T follicular helper cell (primary cell): ENCODE data around the gene OR4F6.
"Not testable (repeated sequence)": the region's sequence is repeated elsewhere in the genome, so short reads cannot be mapped to it uniquely, and the experiment has no call there.

Experiments used
- DNase-seq: peaks from one replicate; pipeline ENCODE4 v3.0.0-alpha.2; 2020; ENCODE audit warnings: low read depth
- total RNA-seq, 2 experiments: gene quantifications; one replicate each; lab custom pipeline; 2026; lab: John Stamatoyannopoulos, UW

OR4F6 gene, protein sequence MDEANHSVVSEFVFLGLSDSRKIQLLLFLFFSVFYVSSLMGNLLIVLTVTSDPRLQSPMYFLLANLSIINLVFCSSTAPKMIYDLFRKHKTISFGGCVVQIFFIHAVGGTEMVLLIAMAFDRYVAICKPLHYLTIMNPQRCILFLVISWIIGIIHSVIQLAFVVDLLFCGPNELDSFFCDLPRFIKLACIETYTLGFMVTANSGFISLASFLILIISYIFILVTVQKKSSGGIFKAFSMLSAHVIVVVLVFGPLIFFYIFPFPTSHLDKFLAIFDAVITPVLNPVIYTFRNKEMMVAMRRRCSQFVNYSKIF
- 0 reads per million in 2 experiments for total RNA-seq

DNA sequence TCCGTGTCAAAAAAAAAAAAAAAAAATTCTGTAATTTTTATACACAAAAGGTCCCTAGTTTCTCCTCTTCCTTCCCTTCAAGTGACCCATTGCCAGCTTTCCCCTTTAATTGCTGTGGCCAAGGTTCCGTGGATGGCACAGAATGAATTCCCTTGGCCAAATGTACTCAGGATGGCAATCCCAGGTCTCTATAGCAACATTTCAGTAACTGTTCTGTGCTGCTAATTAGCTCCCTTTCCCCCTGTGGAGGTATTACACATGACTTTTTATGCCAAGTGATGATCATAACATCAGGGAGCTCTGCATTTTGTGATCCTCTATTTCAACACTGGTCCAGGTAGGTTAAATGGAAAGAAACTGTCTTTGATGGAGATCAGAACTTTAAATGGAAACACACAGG lies at the start of gene OR4F6:
TSS of gene OR4F6 (plus strand) at position 301 of the 400 bp plus-strand sequence. CDS start 2,211 bp downstream, outside the sequence.
- no peak for DNase-seq

DNA sequence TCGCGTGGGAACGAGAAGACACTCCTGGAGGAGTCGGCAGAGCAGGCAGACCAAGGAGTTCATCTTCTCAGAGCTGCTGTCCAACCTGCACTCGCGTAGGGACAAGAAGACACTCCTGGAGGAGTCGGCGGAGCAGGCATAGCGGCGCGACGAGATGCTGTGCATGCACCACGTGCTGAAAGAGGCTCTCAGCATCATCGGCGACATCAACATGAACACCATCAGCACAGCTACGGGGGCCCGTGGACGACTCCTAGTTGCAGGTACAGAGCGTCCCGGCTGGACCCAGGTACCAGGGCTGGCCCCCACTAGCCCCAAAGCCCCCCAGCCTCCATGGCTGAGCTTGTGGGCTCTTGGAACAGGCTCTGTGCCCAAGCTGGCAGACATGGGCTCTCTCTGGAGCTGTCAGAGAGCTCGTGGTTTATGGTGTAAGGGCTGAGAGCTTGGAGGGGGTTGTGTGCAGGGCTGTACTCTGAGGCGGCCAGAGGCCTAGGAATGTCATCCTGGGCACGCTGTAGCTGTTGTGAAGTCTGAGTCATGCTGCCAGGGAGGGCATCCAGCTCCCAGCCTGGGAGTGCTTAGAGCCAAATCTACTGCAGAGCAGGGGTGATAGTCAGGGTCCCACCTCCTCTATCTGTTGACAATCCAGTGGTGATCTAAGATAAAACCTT lies 38.5 kb upstream of the OR4F6 start:
- DNase-seq = not testable (repeated sequence)

DNA sequence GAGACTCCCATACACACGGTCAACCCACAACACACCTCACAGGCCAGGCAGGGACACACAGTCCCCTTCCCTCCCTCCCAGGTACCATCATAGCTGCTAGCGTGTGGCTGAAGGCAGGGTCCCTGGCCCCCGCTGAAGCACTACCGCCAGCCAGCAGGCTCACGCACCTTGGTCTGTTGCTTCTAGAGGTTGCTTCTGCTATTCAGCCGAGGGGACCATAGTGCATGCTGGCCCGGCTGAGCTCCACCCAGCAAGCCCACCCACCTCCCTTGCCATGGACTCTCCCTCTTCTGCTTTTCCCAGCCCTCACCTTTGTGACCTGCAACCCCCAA lies 38.0 kb upstream of the OR4F6 start:
- not testable (repeated sequence) for DNase-seq

DNA sequence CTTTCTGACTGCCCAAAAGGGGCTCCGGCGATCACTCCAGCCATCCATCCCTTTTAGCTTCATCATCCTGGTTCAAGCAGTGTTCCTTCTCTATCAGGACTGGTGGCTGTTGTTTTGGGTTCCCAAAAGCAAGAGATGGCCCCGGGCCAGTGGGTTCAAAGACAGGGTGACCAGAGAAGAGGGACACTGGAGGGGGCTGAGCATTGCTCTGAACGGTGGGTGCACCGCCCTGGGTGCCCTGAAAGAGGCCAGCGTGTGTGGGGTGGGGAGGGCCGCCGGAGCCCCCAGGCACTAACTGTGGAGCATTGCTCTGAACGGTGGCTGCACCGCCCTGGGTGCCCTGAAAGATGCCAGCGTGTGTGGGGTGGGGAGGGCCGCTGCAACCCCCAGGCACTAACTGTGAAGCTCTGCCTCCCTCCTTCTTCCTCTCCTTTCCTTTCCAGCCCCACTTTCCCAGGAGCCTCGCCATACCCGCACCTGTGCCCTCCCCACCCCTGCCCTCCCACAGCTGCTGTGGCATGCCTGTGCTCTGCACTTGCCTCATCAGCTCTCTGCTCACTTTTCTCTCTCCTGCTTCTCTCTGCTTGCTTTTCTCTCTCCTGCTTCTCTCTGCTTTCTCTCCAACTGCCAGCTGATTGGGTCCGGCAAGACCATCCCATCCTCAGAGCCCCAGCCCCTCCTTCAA lies 37.4 kb upstream of the OR4F6 start:
- DNase-seq = no peak

DNA sequence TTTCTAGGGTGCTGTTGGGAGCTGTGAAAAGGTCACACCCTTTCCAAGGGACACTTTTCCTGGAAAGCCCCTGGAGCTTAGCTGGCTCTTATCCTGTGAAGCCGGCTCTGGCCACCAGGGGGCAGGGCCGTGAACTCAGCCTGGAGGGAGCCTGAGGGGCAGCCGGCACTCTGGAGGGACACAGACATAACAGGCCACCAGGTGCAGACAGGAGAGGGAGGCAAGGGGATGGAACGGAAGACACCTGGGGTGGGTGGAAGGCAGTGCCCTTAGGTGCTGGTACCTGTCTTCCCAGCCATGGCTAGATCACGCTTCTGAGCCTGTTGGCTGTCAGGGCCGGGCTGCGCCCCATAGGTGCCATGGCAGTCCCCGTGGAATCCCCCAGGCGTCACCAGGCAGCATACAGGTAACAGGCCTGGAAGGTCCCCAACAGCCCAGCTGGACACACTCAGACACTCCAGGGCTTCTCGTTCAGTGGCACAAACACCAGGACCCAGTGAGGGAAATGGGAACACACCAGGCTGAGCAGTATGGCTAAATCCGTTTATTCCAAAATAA lies 36.1 kb upstream of the OR4F6 start:
- not testable (repeated sequence) for DNase-seq

DNA sequence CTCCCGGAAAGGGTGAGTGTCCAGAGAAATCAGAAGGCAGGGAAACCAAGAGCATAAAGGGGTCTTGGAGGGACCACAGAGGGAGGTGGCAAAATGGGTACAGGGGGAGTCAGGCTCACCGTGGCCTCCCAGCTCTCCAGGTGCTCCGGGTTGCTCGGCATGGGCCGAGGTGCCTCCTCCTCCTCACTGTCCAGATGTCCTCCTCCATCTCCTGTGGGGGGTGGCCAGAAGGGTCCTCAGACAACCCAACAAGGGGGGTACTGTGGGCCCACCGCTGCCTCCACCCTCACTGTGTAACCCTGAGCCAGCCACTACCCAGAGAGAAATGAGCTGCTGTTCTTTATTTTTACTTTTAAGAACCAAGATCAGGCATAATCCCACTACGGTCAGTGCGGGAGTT lies 30.4 kb upstream of the OR4F6 start:
- DNase-seq = no peak

DNA sequence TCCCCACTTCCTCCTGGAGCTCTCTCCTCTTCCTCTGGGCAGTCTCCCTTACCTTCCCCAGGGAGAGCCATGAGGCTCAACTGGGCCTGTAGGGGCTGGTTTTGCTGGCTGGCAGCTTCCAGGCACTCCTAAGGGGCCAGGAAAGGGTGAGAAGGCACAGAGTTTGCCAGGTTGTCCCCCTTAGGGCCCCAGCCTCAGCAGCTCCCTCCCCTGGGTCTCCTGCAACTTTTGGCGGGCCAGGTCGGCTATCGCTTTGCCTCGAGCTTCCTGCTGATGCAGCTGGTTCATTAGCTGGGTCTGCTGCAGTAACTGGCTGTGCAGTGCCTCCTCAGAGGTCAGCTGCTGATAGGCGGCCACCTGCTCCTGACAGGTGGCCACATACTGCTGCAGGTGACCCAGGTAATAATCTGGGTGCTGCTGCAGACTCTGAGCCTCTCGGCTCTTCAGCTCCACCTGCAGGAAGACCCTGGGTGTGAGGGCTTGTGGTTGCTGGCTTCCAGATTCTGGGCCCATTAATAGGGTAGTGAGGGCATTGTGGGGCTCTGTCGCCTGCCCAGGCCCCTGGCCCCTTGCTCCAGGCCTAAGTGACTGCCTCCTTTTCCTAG lies 29.7 kb upstream of the OR4F6 start:
- DNase-seq = no peak

DNA sequence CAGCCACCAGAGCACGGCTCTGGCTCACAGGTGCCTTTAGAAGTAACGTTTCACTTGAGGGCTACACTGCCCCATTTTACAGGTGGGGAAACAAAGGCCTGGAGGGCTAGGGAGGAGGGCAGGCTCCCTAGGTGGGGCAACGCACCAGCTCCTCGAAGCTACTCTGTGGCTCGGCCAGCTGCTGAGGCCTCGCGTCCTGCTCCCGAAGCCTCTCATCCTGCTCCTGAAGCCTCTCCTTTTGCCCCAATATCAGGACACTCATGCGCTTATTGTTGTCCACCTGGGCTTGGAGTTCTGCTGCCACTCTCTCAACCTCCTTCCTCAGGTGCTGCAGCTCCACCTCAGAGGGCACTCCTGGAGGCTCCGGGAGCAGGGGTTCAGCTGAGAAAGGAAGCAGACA lies 28.2 kb upstream of the OR4F6 start:
- DNase-seq = no peak

DNA sequence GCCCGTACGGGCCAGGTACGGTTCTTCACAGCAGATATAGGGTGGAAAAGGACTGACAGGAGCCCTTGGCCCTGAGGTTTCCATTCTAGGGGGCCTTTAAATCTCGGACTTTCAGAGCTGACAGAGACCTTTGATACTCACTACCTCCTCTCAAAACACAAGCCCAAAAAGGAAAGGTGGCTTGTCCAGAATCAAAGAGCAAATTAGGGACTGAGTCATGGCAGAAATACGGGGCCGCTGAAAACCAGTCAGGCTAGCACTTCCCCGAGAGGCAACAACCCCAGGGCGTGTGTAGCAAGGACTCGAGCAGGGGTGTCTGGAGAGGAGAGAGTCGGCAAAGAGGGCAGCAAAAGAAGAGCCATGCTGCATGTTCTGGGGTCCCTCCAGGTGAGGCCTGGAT lies 24.7 kb upstream of the OR4F6 start:
- DNase-seq = not testable (repeated sequence)

DNA sequence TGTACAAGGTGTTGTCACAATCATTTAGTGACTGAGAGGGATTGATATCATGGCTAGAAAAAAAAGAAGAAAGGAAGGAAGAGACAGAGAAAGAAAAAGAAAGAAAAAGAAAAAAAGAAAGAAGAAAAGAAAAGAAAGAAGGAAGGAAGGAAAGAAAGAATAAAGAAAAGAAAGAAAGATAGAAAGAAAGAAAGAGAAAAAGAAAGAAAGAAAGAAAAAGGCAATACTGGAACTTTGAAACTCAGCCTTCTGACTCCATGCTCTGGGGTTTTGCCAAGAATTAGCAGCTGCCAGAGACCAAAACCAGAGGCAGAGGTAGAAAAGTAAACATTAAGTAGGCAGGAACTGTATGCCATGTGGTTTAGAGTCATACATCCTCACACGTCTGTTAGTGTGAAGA lies 23.1 kb upstream of the OR4F6 start:
- DNase-seq = not testable (repeated sequence)

DNA sequence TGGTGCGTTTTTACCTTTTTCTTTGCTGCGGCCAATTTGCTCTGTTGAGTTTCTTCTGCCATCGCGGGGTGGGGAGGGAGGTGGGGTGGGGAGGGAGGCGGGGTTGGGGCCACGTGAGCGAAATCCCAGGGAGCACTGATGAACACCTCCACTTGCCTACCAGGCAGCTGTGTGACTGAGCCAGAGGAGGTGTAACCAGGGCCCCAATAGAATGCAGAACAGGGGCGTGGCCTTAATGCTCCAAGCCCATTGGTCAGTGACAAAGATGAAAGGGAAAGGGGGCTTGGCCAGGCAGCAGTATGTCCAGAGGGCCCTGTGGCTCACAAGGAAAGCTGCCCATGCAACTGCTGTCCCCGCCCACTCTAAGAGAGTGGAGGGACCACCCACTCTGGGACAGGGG lies 21.4 kb upstream of the OR4F6 start:
- no peak for DNase-seq

DNA sequence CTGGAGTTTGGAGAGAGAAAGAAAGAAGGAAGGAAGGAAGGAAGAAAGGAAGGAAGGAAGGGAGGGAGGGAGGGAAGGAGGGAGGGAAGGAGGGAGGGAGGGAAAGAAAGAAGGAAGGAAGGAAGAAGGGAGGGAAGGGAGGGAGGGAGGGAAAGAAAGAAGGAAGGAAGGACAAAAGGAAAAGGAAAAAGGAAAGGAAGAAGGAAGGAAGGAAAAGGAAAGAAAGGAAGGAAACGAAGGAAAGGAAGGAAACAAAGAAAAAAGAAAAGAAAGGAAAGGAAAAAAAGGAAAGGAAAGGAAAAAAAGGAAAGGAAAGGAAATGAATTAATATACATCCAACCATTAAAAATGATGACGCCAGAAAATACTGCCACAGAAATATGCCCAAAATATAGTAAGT lies 18.7 kb upstream of the OR4F6 start:
- no peak for DNase-seq

DNA sequence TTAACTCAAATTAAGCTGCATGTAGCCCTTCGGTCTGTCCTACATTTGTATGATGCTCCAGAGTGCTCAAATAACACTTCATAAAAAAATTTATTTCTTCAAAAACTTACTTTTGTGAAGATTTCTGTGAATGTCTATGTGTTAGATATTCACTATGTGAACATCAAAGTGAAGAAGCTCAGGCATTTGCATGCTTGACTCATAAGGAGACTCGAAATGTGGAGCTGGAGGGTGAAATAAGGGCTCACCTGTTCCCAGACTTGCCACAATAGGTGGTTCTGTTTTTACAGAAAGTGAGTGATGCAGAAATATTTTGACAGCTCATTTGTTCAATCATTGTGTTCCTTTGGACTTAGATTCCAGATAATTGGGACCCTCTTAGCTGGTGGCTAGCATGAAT lies 16.9 kb upstream of the OR4F6 start:
- DNase-seq = not testable (repeated sequence)

DNA sequence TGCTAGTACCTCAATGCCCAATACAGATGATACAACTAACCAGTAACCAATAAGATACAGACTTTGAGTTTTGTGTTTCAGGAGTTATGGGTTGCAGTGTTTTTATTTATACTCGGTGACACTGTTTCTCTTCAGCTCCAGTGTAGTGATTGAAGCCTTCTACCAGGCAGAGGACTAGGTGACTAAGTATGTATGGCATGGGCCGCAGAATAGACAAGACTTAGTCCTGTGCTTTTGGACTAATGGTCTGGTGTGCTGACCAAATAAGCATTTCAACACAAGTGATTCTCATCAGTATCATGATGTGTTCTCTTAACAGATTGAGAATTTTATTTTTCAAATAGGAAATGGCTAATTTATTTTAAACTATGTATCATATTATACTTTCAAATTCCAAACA lies 15.3 kb upstream of the OR4F6 start:
- DNase-seq = not testable (repeated sequence)

DNA sequence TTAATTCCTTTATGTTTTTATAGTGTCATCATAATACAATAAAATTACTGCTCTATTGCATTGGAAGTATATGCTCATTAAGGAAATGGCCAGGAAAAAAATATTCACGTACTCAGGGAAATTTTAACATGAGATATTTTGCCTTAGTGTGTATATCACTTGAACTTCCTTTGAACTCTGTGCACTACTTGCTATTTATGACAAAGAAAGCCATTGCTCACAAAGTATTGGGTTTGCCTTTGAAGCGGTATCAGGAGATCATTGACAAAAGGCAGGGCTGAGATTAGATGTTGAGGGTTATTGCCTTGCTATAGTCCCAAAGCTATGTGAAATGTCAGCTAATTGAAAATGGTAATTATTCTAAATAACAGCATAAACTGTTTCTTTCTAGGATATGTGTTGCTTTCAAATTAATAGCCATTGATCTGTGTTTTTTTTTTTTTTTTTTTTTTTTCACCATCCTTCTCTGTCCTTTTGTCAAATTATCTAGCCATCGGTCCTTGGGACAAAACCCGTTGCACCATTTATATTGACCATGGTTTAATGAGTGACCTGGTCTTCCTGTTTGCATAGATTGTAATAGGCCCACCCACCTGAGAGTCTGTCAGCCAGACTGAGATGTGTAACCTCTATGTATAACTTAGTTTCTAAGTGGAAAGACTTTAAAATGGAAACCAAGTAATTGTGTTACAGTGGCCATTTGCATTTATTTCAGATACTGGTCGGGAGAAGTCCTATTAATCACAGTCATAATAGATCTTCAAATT lies 14.6 kb upstream of the OR4F6 start:
- not testable (repeated sequence) for DNase-seq

DNA sequence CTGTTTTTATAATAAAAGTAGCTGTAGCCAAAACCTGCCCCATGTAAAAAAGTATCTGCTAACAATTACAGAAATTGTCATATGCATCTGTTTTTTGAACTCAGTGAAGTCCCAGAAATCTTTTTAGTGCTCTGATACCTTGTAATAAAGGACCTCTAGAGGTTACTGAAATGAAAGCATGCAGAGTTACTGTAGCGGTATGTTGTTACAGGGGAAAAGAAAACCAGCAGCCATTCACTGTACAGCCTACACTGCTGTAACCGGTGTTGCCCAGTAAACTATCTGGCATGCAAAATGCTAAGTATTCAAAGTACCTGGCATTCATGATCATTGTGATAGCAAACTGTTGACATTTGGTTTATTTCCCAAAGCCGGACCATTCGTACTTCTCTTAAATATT lies 12.6 kb upstream of the OR4F6 start:
- not testable (repeated sequence) for DNase-seq

DNA sequence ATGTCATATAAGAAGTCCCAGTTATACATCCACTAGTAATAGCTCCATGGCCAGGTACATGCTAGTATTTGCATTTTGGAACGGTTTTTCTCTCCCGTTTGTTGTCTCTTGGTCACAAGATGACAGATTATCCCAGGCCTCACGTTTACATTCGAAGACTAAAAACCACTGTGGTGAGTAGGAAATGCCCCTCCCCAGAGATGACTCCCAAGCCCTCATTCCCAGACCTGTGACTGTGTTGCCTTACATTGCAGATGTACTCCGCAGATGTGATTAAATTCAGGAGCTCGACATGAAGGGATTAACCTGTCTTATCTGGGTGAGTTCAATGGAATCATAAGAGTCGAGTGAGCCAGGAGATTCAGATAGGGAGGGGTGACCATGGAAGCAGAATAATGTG lies 9.3 kb upstream of the OR4F6 start:
- not testable (repeated sequence) for DNase-seq

DNA sequence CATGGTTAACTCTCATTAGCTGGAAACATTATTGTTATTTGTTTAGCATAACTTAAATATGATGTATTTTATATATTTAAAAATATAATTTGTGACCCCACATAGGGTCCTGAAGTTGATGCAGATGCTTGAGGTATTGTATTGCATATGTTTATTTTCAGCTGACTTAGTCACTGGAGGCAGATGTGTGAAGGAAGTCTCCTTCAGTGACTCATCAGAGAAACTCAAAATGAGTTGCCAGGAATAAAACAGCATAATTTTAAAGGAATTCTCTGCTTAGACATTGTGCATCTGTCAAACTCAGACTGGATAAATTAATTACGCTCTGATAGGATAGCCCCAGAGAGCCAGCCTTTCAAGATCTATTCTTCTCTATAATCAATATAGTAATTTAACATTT lies 7.9 kb upstream of the OR4F6 start:
- no peak for DNase-seq

DNA sequence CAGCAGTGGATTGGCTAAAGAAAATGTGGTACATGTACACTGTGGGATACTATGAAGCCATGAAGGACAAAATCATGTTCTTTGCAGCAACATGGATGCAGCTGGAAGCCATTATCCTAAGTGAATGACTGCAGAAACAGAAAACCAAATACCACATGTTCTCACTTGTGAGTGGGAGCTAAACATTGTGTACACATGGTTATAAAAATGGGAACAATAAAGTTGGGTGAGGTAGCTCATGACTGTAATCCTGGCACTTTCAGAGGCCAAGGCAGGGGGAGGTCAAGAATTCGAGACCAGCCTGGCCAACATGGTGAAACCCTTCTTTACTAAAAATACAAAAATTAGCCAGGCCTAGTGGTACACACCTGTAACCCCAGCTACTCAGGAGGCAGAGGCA lies 3.6 kb upstream of the OR4F6 start:
- DNase-seq = no peak

DNA sequence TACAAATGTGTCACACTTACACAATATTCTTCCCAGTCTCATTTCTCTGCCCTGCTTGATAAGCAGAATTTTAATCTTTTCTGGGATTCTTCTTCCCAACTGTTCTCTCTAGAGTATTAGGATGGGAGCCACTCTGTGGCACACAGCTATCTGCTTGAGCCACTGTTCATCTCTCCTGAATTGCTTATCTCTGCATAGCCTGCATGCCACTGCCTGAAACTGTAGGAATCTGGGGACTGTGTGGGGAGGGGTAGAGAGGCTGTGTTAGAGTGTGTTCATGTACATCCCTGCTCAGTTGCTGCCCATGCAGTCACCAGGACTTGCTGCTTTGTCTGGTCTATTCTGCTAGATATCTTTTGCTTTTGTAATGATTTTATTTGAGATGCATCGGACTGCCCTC lies 2.3 kb upstream of the OR4F6 start:
- DNase-seq = no peak

DNA sequence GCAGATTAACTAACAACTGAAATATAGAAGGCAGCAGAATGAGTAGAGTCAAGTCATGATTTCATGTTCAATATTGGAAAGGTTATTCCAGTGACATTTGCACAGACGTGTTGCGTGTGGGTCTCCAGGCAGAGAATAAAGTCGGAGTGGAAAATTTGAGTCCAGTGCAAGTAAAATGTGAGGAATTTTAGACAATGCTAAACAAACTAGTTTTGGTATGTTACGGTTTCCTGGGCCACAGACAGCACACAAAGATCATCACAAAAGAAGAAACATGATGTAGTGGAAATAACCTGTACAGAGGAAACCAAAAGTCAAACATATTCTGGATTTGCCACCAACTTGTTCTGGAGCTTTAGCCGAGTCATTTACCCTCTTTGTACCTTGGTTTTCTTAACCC lies 367 bp downstream of the OR4F6 start:
- DNase-seq = no peak

DNA sequence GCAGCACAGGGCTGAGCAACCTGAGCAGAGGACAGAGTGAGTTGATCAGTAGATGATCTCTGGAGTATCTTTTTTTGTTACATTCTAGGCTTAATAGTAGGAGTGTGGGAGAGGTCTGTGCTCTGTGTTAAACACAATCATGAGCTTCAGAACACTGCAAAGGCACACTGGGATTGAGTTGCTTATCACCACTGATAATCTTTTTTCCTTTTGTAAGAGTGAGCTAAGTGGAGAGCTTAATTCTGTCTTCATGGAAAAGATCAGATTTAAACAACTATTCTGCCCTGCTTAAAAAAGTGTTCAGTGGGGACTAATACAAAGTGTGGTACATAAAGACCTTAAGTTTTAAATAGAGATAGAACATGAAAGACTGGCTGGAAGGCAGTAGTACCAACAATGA lies 1.1 kb downstream of the OR4F6 start:
- DNase-seq = no peak
